Hepatic stellate cell (primary cell): ENCODE measurements around the gene HPCAL1.
A peak's percentile ranks its signal among the peaks of the same experiment; 100 is the strongest.

Source experiments
- DNase-seq: peaks from one replicate; pipeline ENCODE4 v3.0.0; 2011; ENCODE audit warnings: low spot score

The HPCAL1 gene

GRCh38 chr2:10303181-10303693 is 533 bp downstream of the HPCAL1 start:
- DNase-seq: no peak

GRCh38 chr2:10303694-10304378 is 1.1 kb downstream of the HPCAL1 start:
- peak; percentile 67 for DNase-seq

GRCh38 chr2:10304458-10305253 is 2.0 kb downstream of the HPCAL1 start:
- no peak for DNase-seq

- no peak for DNase-seq
Measured at GRCh38 chr2:10305254-10305635, 2.5 kb downstream of the HPCAL1 start.

- no peak for DNase-seq
Measured at GRCh38 chr2:10305715-10306114, 3.0 kb downstream of the HPCAL1 start.

GRCh38 chr2:10306901-10307463 is 4.3 kb downstream of the HPCAL1 start:
- DNase-seq: no peak

- no peak for DNase-seq
Measured at GRCh38 chr2:10307561-10308156, 5.0 kb downstream of the HPCAL1 start.

GRCh38 chr2:10308866-10309265 is 6.2 kb downstream of the HPCAL1 start:
- no peak for DNase-seq

- DNase-seq: no peak
Measured at GRCh38 chr2:10309286-10309685, 6.6 kb downstream of the HPCAL1 start.

- DNase-seq: no peak
Measured at GRCh38 chr2:10310309-10310888, 7.7 kb downstream of the HPCAL1 start.

- no peak for DNase-seq
Measured at GRCh38 chr2:10311736-10312135, 9.0 kb downstream of the HPCAL1 start.

GRCh38 chr2:10312437-10312957 is 9.8 kb downstream of the HPCAL1 start:
- no peak for DNase-seq

GRCh38 chr2:10316336-10316735 is 13.6 kb downstream of the HPCAL1 start:
- no peak for DNase-seq

GRCh38 chr2:10316860-10317259 is 14.2 kb downstream of the HPCAL1 start:
- no peak for DNase-seq

GRCh38 chr2:10317646-10318045 is 14.9 kb downstream of the HPCAL1 start:
- no peak for DNase-seq

- DNase-seq: no peak
Measured at GRCh38 chr2:10318345-10318744, 15.6 kb downstream of the HPCAL1 start.

- no peak for DNase-seq
Measured at GRCh38 chr2:10319892-10320574, 17.3 kb downstream of the HPCAL1 start.

- DNase-seq: no peak
Measured at GRCh38 chr2:10320575-10320931, 17.8 kb downstream of the HPCAL1 start.

GRCh38 chr2:10320933-10321332 is 18.2 kb downstream of the HPCAL1 start:
- DNase-seq: no peak

GRCh38 chr2:10321622-10322021 is 18.9 kb downstream of the HPCAL1 start:
- no peak for DNase-seq

- DNase-seq: no peak
Measured at GRCh38 chr2:10322481-10322880, 19.8 kb downstream of the HPCAL1 start.

- DNase-seq: no peak
Measured at GRCh38 chr2:10322973-10323372, 20.3 kb downstream of the HPCAL1 start.
